Measurements from ENCODE around the gene SCART1.

DNA sequence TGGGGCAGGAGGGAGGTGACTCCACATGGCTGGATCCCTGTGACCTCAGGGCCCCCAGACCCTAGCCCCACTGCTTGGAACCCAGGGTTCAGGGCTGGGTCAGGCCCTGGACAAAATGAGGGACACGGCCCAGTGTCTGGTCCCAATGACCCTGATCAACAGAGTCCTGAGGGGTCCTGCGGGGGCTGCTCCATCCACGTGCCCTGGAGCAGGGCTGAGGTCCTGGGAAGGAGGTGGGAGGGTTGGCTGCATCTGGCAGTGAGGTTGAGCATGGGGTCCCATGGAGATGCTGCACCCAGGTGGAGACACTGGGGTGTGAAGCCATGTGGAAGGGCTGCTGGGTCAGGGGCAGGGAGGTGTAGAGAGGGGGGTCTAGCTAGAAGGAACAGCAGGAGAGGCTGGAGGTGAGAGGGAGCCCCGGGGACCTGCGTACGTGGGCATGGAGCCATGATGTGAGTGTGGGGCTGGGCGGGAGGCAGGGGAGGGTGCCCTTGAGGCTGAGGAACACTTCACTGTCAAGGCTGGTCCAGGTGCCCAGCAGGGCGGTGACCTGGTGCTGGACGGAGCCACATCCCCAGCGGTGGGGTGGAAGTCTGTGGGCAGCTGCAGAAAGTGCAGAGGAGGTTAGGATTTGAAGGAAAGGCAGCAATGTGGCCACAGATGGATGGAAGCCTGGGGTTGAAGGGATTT lies 604 bp downstream of the SCART1 start:
- TF ChIP-seq EZH2phosphoT487 (conservative IDR thresholded peaks at IDR 0.05; ENCODE audit: low read length): no peak
- TF ChIP-seq, protein P1, sequence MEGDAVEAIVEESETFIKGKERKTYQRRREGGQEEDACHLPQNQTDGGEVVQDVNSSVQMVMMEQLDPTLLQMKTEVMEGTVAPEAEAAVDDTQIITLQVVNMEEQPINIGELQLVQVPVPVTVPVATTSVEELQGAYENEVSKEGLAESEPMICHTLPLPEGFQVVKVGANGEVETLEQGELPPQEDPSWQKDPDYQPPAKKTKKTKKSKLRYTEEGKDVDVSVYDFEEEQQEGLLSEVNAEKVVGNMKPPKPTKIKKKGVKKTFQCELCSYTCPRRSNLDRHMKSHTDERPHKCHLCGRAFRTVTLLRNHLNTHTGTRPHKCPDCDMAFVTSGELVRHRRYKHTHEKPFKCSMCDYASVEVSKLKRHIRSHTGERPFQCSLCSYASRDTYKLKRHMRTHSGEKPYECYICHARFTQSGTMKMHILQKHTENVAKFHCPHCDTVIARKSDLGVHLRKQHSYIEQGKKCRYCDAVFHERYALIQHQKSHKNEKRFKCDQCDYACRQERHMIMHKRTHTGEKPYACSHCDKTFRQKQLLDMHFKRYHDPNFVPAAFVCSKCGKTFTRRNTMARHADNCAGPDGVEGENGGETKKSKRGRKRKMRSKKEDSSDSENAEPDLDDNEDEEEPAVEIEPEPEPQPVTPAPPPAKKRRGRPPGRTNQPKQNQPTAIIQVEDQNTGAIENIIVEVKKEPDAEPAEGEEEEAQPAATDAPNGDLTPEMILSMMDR (IDR thresholded peaks at IDR 0.05; ENCODE audit: insufficient read depth, low read length, poor library complexity, severe bottlenecking): no peak

Measured in SU-DHL-6 (cell line).